ENCODE data around the gene UAP1L1. TPM values are rescaled to one million over a fixed set of nuclear protein-coding genes. Genes with fewer than 3 reads are reported as not detected.

UAP1L1 gene
- total and polyA plus RNA-seq, 9 of the 15 experiments (the other 6 are each of a cell fraction or from before 2014, with no cell fraction given): 0.20 to 8.6 (median 3.7) TPM

DNA sequence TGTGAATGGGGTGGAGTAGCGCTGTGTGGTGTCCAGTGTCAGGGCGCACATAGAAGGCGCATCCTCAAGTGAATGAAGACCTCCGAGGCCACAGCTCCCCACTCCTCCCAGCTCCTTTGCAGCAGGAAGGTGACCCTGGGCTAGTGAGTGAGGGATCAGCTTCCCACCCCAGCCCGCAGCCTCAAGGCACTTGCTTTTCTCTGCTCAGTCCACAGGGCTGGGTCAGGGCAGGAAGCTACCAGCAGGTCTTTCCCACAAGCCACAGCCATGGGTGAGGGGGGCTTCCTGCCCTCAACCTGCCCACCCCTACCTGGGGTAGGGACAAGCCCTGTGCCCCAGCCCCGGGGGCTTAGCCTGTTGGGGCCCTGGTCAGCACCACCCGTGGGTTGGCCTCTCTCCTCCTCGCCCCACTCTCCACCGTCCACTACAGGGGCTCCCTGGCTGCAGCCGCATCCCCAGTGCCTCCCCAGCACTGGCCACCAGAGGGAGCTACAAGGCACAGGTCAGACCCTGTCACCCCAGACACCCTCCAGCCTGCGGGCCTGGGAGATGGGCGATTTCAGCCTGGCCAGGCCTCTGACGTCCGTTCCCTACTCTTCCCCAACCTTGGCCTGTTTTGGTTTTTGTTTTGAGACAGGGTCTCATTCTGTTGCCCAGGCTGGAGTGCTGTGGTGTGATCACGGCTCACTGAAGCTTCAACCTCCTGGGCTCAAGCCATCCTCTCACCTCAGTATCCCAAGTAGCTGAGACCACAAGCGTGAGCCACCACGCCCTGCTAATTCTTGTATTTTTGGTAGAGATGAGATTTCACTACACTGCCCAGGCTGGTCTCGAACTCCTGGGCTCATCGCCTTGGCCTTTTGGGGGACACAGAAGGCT, 48.0 kb upstream of the UAP1L1 start (continued):
- TF ChIP-seq, protein P1, sequence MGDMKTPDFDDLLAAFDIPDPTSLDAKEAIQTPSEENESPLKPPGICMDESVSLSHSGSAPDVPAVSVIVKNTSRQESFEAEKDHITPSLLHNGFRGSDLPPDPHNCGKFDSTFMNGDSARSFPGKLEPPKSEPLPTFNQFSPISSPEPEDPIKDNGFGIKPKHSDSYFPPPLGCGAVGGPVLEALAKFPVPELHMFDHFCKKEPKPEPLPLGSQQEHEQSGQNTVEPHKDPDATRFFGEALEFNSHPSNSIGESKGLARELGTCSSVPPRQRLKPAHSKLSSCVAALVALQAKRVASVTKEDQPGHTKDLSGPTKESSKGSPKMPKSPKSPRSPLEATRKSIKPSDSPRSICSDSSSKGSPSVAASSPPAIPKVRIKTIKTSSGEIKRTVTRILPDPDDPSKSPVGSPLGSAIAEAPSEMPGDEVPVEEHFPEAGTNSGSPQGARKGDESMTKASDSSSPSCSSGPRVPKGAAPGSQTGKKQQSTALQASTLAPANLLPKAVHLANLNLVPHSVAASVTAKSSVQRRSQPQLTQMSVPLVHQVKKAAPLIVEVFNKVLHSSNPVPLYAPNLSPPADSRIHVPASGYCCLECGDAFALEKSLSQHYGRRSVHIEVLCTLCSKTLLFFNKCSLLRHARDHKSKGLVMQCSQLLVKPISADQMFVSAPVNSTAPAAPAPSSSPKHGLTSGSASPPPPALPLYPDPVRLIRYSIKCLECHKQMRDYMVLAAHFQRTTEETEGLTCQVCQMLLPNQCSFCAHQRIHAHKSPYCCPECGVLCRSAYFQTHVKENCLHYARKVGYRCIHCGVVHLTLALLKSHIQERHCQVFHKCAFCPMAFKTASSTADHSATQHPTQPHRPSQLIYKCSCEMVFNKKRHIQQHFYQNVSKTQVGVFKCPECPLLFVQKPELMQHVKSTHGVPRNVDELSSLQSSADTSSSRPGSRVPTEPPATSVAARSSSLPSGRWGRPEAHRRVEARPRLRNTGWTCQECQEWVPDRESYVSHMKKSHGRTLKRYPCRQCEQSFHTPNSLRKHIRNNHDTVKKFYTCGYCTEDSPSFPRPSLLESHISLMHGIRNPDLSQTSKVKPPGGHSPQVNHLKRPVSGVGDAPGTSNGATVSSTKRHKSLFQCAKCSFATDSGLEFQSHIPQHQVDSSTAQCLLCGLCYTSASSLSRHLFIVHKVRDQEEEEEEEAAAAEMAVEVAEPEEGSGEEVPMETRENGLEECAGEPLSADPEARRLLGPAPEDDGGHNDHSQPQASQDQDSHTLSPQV (IDR thresholded peaks at IDR 0.05): no peak
- TF ChIP-seq CREM (IDR thresholded peaks at IDR 0.05; ENCODE audit: low read depth) (peak; percentile 54; the same call in 1 of the 2 replicates), ZBTB17 (CRISPR knock-in tag; IDR thresholded peaks at IDR 0.05) (0 out of 2 replicates have a peak, but pooled peaks have one; percentile 21), ZNF561 (CRISPR knock-in tag; conservative IDR thresholded peaks at IDR 0.05) (no peak), PHF21A (IDR thresholded peaks at IDR 0.05; ENCODE audit: borderline replicate concordance, low read depth) (no peak), ZNF217 (CRISPR knock-in tag; IDR thresholded peaks at IDR 0.05) (no peak), BCOR (IDR thresholded peaks at IDR 0.05) (peak; percentile 96), NFE2 (IDR thresholded peaks at IDR 0.05; ENCODE audit: low read depth) (no peak), CBX8 (IDR thresholded peaks at IDR 0.05; ENCODE audit: borderline replicate concordance, extremely low read depth, low read depth, low read length, poor library complexity, severe bottlenecking) (no peak), ZNF316 (IDR thresholded peaks at IDR 0.05) (no peak), EP400 (IDR thresholded peaks at IDR 0.05) (no peak), RBM39 (optimal IDR thresholded peaks at IDR 0.05; ENCODE audit: low read depth, low read length) (peak; percentile 84)
- TF ChIP-seq, protein P2, sequence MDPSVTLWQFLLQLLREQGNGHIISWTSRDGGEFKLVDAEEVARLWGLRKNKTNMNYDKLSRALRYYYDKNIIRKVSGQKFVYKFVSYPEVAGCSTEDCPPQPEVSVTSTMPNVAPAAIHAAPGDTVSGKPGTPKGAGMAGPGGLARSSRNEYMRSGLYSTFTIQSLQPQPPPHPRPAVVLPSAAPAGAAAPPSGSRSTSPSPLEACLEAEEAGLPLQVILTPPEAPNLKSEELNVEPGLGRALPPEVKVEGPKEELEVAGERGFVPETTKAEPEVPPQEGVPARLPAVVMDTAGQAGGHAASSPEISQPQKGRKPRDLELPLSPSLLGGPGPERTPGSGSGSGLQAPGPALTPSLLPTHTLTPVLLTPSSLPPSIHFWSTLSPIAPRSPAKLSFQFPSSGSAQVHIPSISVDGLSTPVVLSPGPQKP (CRISPR knock-in tag; IDR thresholded peaks at IDR 0.05): no peak
- TF ChIP-seq, protein P3, sequence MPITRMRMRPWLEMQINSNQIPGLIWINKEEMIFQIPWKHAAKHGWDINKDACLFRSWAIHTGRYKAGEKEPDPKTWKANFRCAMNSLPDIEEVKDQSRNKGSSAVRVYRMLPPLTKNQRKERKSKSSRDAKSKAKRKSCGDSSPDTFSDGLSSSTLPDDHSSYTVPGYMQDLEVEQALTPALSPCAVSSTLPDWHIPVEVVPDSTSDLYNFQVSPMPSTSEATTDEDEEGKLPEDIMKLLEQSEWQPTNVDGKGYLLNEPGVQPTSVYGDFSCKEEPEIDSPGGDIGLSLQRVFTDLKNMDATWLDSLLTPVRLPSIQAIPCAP (CRISPR knock-in tag; IDR thresholded peaks at IDR 0.05; ENCODE audit: borderline replicate concordance): no peak
- TF ChIP-seq, protein P4, sequence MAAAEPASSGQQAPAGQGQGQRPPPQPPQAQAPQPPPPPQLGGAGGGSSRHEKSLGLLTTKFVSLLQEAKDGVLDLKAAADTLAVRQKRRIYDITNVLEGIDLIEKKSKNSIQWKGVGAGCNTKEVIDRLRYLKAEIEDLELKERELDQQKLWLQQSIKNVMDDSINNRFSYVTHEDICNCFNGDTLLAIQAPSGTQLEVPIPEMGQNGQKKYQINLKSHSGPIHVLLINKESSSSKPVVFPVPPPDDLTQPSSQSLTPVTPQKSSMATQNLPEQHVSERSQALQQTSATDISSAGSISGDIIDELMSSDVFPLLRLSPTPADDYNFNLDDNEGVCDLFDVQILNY (CRISPR knock-in tag; IDR thresholded peaks at IDR 0.05): no peak
- TF ChIP-seq, protein P5, sequence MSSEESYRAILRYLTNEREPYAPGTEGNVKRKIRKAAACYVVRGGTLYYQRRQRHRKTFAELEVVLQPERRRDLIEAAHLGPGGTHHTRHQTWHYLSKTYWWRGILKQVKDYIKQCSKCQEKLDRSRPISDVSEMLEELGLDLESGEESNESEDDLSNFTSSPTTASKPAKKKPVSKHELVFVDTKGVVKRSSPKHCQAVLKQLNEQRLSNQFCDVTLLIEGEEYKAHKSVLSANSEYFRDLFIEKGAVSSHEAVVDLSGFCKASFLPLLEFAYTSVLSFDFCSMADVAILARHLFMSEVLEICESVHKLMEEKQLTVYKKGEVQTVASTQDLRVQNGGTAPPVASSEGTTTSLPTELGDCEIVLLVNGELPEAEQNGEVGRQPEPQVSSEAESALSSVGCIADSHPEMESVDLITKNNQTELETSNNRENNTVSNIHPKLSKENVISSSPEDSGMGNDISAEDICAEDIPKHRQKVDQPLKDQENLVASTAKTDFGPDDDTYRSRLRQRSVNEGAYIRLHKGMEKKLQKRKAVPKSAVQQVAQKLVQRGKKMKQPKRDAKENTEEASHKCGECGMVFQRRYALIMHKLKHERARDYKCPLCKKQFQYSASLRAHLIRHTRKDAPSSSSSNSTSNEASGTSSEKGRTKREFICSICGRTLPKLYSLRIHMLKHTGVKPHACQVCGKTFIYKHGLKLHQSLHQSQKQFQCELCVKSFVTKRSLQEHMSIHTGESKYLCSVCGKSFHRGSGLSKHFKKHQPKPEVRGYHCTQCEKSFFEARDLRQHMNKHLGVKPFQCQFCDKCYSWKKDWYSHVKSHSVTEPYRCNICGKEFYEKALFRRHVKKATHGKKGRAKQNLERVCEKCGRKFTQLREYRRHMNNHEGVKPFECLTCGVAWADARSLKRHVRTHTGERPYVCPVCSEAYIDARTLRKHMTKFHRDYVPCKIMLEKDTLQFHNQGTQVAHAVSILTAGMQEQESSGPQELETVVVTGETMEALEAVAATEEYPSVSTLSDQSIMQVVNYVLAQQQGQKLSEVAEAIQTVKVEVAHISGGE (CRISPR knock-in tag; IDR thresholded peaks at IDR 0.05): no peak

Measured in K562 (cell line).